ENCODE data around the gene ARID1B. TPM values are rescaled to one million over a fixed set of nuclear protein-coding genes. Genes with fewer than 3 reads are reported as not detected.

The ARID1B gene
- total and polyA plus RNA-seq, 9 of the 15 experiments (the other 6 are each of a cell fraction or from before 2014, with no cell fraction given): 12.5 to 50.5 (median 25.8) TPM

GRCh38 chr6:156760377-156760776 lies 16.8 kb upstream of the ARID1B start:
- Histone ChIP-seq H3K9me1 (ENCODE audit: control insufficient read depth, insufficient read depth, low read length) (no peaks in the 10 kb centered on the region), H2AFZ (ENCODE audit: low read depth, low read length) (no peak overlapping the region), H3K4me2 (ENCODE audit: insufficient read depth, low read length) (no peak overlapping the region), H4K20me1 (replicated peaks; ENCODE audit: control insufficient read depth, insufficient read depth, low read length) (no peaks in the 10 kb centered on the region), H3K79me2 (ENCODE audit: control insufficient read depth, insufficient read depth, low read length) (no peaks in the 10 kb centered on the region), H3K9me3 (replicated peaks; ENCODE audit: control insufficient read depth, insufficient read depth, low read depth, low read length) (no peaks in the 10 kb centered on the region), H3K27ac (ENCODE audit: extremely low read depth, low read depth, low read length) (no peak overlapping the region), H3K4me1 (replicated peaks in 1 of 2; ENCODE audit: control insufficient read depth in 2 of 2, insufficient read depth in 2 of 2, low read length in 2 of 2) (peaks cover 0 to 3% of the 10 kb centered on the region in 2 experiments; a peak in 2 of 5 replicates), H3K9ac (ENCODE audit: insufficient read depth in 1 of 2, low read depth in 2 of 2, low read length in 2 of 2) (no peak overlapping the region), H3K36me3 (ENCODE audit: control insufficient read depth, insufficient read depth, low read length) (no peaks in the 10 kb centered on the region), H3K27me3 (ENCODE audit: control insufficient read depth in 2 of 2, insufficient read depth in 2 of 2, low read length in 2 of 2) (peaks cover 0 to 5% of the 10 kb centered on the region in 2 experiments; a peak in 1 of 5 replicates), H3K4me3 (no peak overlapping the region)
- intact Hi-C loops (cut with micrococcal nuclease): no loop called here
- no peak for ATAC-seq
- CTCF ChIA-PET (ENCODE audit: low intra/inter-chr PET ratio): no interaction called here
- 31% methylated on average over 4 of the region's 4 CpGs for WGBS (ENCODE audit: insufficient coverage, low coverage, missing lambda C conversion rate)
- in situ Hi-C loops (cut with MboI): no loop called here
- no TSS peak for BruUV-seq (replicated peaks)
- no peak for FAIRE-seq
- no peak for DNase-seq (ENCODE audit: extremely low read depth in 1 of 4, low spot score in 3 of 4)
- no peak for TF ChIP-seq CHD4 (IDR thresholded peaks at IDR 0.05; ENCODE audit: insufficient read depth, insufficient replicate concordance, low read depth, low read length, poor library complexity, severe bottlenecking)
- peak; percentile 69 for TF ChIP-seq ZNF121 (CRISPR knock-in tag; conservative IDR thresholded peaks at IDR 0.05)
- TF ChIP-seq SMARCC2 (IDR thresholded peaks at IDR 0.05; ENCODE audit: low read depth): no peak
- no peak for TF ChIP-seq SRSF9 (IDR thresholded peaks at IDR 0.05; ENCODE audit: borderline replicate concordance, low read depth, low read length)
- TF ChIP-seq ZNF444 (CRISPR knock-in tag; IDR thresholded peaks at IDR 0.05): no peak
- 0 out of 4 replicates have a peak, but pooled peaks of 1 of the 2 experiments have one; percentile 32 for TF ChIP-seq MCM7 (IDR thresholded peaks at IDR 0.05)
- POLR2A ChIA-PET: interaction anchor here (1.4 kb wide), 1 partner anchor 9 kb away, joined by 4 read pairs; no protein-coding TSS in a partner anchor

DNA sequence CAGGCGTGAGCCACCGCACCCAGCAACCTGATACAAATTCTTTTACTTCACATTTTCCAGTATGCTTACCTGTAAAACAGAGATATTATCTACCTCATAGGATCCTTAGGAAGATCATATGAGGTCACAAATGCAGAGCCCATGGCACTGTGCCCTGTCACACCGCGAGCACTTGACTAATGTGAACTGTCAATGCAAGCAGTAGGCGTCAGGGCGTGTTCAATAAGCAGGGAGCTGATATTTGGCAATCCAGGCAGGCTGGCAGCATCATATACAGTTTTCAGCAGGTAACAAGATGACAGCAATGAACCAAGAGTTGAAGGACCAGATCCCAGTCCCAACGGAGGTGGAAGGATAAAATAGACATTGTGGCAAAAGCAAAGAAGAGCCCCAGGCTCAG lies 14.6 kb upstream of the ARID1B start:
- peaks cover 0 to 3% of the 10 kb centered on the region in 2 experiments; a peak in 2 of 5 replicates for H3K4me1 ChIP-seq (replicated peaks in 1 of 2; ENCODE audit: control insufficient read depth in 2 of 2, insufficient read depth in 2 of 2, low read length in 2 of 2)
- no peak overlapping the region for H2AFZ ChIP-seq (ENCODE audit: low read depth, low read length)
- no peak overlapping the region for H3K4me2 ChIP-seq (ENCODE audit: insufficient read depth, low read length)
- DNase-seq (ENCODE audit: extremely low read depth in 1 of 4, low spot score in 3 of 4) (no peak), ATAC-seq (no peak), FAIRE-seq (no peak)
- in situ Hi-C loops (cut with MboI) (no loop called here), intact Hi-C loops (cut with micrococcal nuclease) (no loop called here)
- BruUV-seq (replicated peaks): no TSS peak
- TF ChIP-seq MCM3 (IDR thresholded peaks at IDR 0.05): 0 out of 2 replicates have a peak, but pooled peaks have one; percentile 45
- TF ChIP-seq, protein P1, sequence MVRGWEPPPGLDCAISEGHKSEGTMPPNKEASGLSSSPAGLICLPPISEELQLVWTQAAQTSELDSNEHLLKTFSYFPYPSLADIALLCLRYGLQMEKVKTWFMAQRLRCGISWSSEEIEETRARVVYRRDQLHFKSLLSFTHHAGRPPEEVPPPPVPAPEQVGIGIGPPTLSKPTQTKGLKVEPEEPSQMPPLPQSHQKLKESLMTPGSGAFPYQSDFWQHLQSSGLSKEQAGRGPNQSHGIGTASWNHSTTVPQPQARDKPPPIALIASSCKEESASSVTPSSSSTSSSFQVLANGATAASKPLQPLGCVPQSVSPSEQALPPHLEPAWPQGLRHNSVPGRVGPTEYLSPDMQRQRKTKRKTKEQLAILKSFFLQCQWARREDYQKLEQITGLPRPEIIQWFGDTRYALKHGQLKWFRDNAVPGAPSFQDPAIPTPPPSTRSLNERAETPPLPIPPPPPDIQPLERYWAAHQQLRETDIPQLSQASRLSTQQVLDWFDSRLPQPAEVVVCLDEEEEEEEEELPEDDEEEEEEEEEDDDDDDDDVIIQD (CRISPR knock-in tag; IDR thresholded peaks at IDR 0.05): no peak
- no peaks in the 10 kb centered on the region for H3K9me1 ChIP-seq (ENCODE audit: control insufficient read depth, insufficient read depth, low read length)
- H3K27me3 ChIP-seq (ENCODE audit: control insufficient read depth in 2 of 2, insufficient read depth in 2 of 2, low read length in 2 of 2): peaks cover 0 to 5% of the 10 kb centered on the region in 2 experiments; a peak in 2 of 5 replicates
- no peaks in the 10 kb centered on the region for H3K79me2 ChIP-seq (ENCODE audit: control insufficient read depth, insufficient read depth, low read length)
- H3K9me3 ChIP-seq (replicated peaks; ENCODE audit: control insufficient read depth, insufficient read depth, low read depth, low read length): no peaks in the 10 kb centered on the region
- H4K20me1 ChIP-seq (replicated peaks; ENCODE audit: control insufficient read depth, insufficient read depth, low read length): no peaks in the 10 kb centered on the region
- ChIA-PET CTCF (ENCODE audit: low intra/inter-chr PET ratio) (no interaction called here), POLR2A (interaction anchor here (1.0 kb wide), 1 partner anchor 18 kb away, joined by 3 read pairs; no protein-coding TSS in a partner anchor)
- WGBS (ENCODE audit: insufficient coverage, low coverage, missing lambda C conversion rate): 12% methylated on average over 7 of the region's 7 CpGs
- no peak overlapping the region for H3K27ac ChIP-seq (ENCODE audit: extremely low read depth, low read depth, low read length)
- no peak overlapping the region for H3K4me3 ChIP-seq
- no peaks in the 10 kb centered on the region for H3K36me3 ChIP-seq (ENCODE audit: control insufficient read depth, insufficient read depth, low read length)
- no peak overlapping the region for H3K9ac ChIP-seq (ENCODE audit: insufficient read depth in 1 of 2, low read depth in 2 of 2, low read length in 2 of 2)
